HFF-Myc (cell line): ENCODE measurements around the gene TNIP2.

ENCODE experiments used
- DNase-seq: peaks from one replicate; pipeline ENCODE4 v3.0.0-alpha.2; 2011; ENCODE audit warnings: low read depth; ENCODE audit errors: extremely low read depth
- H3K4me3 ChIP-seq: replicated peaks from 2 replicates; pipeline ENCODE4 v1.5.1; 2011; ENCODE audit warnings: low read depth, mild to moderate bottlenecking, control low read depth, low read length
- TF ChIP-seq, protein P1 (sequence below): IDR thresholded peaks from 2 replicates; pipeline ENCODE4 v1.5.1; 2012; ENCODE audit warnings: mild to moderate bottlenecking, low read depth, low read length, control low read depth; ENCODE audit errors: missing control alignments

TNIP2 gene

DNA sequence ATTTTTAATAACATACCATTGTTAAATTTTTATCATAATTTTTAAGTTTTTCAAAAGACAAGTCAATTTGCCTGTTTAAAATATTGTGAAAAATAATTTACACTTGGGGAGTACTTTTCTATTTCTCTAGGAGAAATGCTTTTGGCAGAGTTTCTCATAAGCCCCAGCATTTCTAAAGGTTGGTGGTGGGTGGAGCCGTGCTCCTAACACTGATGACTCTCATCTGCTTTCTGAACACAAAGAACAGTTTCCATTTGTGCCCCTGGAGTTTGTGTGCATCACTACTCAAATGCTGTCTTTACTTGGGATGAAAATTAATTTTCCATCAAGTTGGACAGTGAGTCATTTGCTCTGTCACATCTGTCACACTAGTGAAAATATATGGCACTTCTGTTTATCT, 57.6 kb downstream of the TNIP2 start:
- TF ChIP-seq, protein P1, sequence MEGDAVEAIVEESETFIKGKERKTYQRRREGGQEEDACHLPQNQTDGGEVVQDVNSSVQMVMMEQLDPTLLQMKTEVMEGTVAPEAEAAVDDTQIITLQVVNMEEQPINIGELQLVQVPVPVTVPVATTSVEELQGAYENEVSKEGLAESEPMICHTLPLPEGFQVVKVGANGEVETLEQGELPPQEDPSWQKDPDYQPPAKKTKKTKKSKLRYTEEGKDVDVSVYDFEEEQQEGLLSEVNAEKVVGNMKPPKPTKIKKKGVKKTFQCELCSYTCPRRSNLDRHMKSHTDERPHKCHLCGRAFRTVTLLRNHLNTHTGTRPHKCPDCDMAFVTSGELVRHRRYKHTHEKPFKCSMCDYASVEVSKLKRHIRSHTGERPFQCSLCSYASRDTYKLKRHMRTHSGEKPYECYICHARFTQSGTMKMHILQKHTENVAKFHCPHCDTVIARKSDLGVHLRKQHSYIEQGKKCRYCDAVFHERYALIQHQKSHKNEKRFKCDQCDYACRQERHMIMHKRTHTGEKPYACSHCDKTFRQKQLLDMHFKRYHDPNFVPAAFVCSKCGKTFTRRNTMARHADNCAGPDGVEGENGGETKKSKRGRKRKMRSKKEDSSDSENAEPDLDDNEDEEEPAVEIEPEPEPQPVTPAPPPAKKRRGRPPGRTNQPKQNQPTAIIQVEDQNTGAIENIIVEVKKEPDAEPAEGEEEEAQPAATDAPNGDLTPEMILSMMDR = no peak
- no peak overlapping the region for H3K4me3 ChIP-seq
- no peak for DNase-seq

DNA sequence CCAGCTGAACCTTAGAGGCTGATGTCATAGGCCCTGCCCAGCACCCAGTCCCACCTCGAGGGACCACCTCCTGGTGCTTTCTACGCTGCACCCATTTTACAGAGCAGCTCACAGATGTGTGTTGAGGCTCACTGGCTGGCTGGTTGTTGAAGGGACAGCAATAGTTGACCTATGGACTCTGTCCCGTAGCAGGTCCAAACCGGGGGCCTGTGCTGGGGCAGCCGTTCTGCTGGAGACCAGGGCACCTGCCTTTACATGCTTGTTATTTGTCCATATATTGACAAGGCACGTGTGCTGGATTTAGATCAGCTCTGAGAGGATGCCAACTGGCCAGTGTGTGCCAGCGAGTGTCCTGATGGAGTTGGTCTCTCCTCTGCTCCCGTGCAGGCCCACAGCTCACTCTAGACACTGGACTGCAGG, 58.1 kb downstream of the TNIP2 start:
- no peak for DNase-seq
- no peak overlapping the region for H3K4me3 ChIP-seq
- TF ChIP-seq, protein P1 = no peak

DNA sequence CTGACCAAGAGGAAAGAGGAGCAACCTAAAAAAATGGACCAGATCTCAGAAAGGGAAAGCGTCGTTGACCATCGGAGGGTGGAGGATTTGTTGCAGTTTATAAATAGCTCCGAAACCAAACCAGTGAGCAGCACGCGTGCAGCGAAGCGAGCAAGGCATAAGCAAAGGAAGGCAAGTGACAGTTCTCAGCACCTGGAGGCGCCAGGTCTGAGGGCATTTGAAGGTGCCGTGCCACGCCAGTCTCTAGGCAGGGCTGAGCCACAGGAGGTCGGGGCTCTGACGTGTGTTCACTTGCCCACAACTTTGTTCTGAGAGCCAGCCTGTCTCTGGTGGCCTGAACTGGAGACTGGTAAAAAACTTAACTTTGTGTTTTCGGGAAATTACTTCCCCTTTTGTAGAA, 59.7 kb downstream of the TNIP2 start:
- TF ChIP-seq, protein P1 = no peak
- no peak for DNase-seq
- no peak overlapping the region for H3K4me3 ChIP-seq

DNA sequence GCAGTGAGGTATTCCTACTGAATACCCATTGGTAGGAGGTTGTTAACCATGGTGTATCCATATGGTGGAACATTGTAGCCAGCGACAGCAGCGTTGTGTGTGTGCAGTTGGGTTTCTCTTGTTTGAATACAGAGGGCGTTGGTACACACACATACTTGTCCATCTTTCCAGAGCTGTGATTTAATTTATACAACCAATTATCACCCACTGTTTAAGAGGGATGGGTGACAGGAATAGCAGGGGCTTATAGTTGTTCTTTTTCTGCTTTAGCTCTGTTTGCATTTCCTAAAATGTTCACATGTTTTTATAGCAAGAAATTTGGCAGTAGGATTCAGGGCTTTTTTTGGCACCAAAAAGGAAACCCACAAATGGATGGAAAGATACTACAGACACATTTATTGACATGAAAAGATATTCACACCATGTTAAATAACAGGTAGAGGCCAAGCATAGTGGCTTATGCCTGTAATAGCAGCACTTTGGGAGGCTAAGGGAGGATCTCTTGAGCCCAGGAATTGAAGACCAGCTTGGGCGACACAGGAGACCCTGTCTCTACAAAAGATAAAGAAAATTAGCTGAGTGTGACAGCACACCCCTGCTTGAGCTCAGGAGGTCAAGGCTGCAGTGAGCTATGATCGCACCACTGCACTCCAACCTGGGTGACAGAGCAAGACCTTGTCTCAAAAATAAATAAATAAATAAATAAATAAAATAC, 60.6 kb downstream of the TNIP2 start:
- TF ChIP-seq, protein P1 = no peak
- H3K4me3 ChIP-seq = no peak overlapping the region
- DNase-seq = no peak

DNA sequence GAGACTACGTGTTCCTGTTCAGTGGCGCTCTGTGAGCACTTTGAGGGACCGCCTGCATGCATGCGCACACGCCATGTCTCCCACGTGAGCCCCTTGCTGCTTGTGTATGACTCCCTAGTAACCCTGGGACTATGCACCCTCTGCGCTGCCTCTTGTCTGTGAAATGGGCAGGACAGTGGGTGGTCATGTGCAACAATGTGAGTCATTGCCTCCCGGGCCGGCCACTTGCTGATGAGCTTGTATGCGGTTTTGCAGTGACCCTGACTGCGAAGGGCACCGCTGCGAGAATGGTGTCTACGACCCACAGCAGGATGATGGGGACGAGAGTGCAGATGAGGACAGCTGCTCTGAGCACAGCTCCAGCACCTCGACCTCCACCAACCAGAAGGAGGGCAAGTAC, 61.4 kb downstream of the TNIP2 start:
- TF ChIP-seq, protein P1 = no peak
- no peak for DNase-seq
- H3K4me3 ChIP-seq = no peak overlapping the region

DNA sequence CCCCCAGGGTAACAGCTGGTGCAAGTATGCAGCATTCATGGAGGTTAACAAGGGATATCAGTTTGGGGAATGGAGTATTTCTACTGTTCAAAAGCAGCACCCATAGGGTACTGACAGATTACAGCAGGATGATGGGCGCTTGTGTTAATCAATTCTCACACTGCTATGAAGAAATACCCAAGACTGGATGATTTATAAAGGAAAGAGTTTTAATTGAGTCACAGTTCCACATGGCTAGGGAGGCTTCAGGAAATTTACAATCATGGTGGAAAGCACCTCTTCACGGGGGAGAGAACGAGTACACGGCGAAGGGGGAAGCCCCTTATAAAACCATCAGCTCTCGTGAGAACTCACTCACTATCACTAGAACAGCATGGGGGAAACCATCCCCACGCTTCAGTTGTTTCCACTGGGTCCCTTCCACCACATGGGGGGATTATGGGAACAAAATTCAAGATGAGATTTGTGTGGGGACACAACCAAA, 64.1 kb downstream of the TNIP2 start:
- TF ChIP-seq, protein P1 = no peak
- no peak for DNase-seq
- no peak overlapping the region for H3K4me3 ChIP-seq
